RWPE2 (cell line): Measurements from ENCODE around the gene WBP2.

ENCODE experiments used
- ATAC-seq: fragments of 200-7000 bp; cut with Tn5 transposase; 3 replicates; pipeline ENCODE4 v1.9.1; 2021; ENCODE audit warnings: low read depth
- DNase-seq: peaks from one replicate; pipeline ENCODE4 v3.0.0-alpha.2; 2020; ENCODE audit warnings: low spot score
- H3K27ac ChIP-seq: fragments of 450-650 bp; 2 replicates; pipeline ENCODE4 v1.5.1; 2017; ENCODE audit warnings: mild to moderate bottlenecking; ENCODE audit not compliant: poor library complexity, severe bottlenecking
- H3K27me3 ChIP-seq: fragments of 250-450 bp; sonication (Bioruptor Pico); 2 replicates; pipeline ENCODE4 v1.5.1; 2021; ENCODE audit warnings: mild to moderate bottlenecking, moderate library complexity; ENCODE audit not compliant: insufficient read depth, poor library complexity, severe bottlenecking
- H3K36me3 ChIP-seq: fragments of 250-450 bp; sonication (Bioruptor Pico); 2 replicates; pipeline ENCODE4 v1.5.1; 2020; ENCODE audit warnings: low read depth, mild to moderate bottlenecking, moderate library complexity
- H3K4me1 ChIP-seq: fragments of 250-450 bp; sonication (Bioruptor Pico); 2 replicates; pipeline ENCODE4 v1.5.1; 2021; ENCODE audit warnings: mild to moderate bottlenecking, moderate library complexity; ENCODE audit not compliant: insufficient read depth, poor library complexity, severe bottlenecking
- H3K4me3 ChIP-seq: fragments of 250-450 bp; sonication (Bioruptor Pico); 2 replicates; pipeline ENCODE4 v1.5.1; 2021; ENCODE audit warnings: mild to moderate bottlenecking, moderate library complexity; ENCODE audit not compliant: severe bottlenecking
- H3K9me3 ChIP-seq: fragments of 250-450 bp; sonication (Bioruptor Pico); 2 replicates; pipeline ENCODE4 v1.5.1; 2021; ENCODE audit warnings: mild to moderate bottlenecking, moderate library complexity; ENCODE audit not compliant: severe bottlenecking
- CTCF ChIP-seq: fragments of 450-650 bp; IDR thresholded peaks from one replicate; pipeline ENCODE4 v1.5.1; 2017; ENCODE audit warnings: mild to moderate bottlenecking, moderate library complexity; ENCODE audit not compliant: poor library complexity, severe bottlenecking

WBP2 gene

GRCh38 chr17:75878174-75878998 is 23.3 kb upstream of the WBP2 start, which contains the start of gene TRIM47:
TSS of gene TRIM47 (minus strand) at chr17:75878581. CDS start at chr17:75878548, 33 bp downstream.
- Histone ChIP-seq H3K4me3 (peak within 1 kb of the TSS; percentile 49), H3K27ac (peak within 1 kb of the TSS; percentile 96), H3K27me3 (no peaks in the 10 kb centered on the region), H3K9me3 (no peaks in the 10 kb centered on the region), H3K36me3 (peaks cover 18% of the 10 kb centered on the region), H3K4me1 (peaks cover 18% of the 10 kb centered on the region)
- peak; percentile 6 for TF ChIP-seq CTCF
- ATAC-seq (peak; percentile 35), DNase-seq (peak; percentile 74)

GRCh38 chr17:75877752-75878173 is 22.6 kb upstream of the WBP2 start:
- TF ChIP-seq CTCF, result peak; percentile 56
- Histone ChIP-seq H3K4me1 (peaks cover 23% of the 10 kb centered on the region), H3K27ac (peak overlapping the region; percentile 96), H3K36me3 (peaks cover 18% of the 10 kb centered on the region), H3K9me3 (no peaks in the 10 kb centered on the region), H3K27me3 (no peaks in the 10 kb centered on the region), H3K4me3 (peak overlapping the region; percentile 49)
- DNase-seq (peak; percentile 84), ATAC-seq (peak; percentile 50)

GRCh38 chr17:75876938-75877751 is 22.0 kb upstream of the WBP2 start:
- peak; percentile 93 for DNase-seq
- no peaks in the 10 kb centered on the region for H3K27me3 ChIP-seq
- H3K9me3 ChIP-seq, result no peaks in the 10 kb centered on the region
- peak; percentile 23 for ATAC-seq
- H3K36me3 ChIP-seq, result peaks cover 18% of the 10 kb centered on the region
- peak overlapping the region; percentile 96 for H3K27ac ChIP-seq
- TF ChIP-seq CTCF, result no peak
- H3K4me3 ChIP-seq, result peak overlapping the region; percentile 49
- H3K4me1 ChIP-seq, result peaks cover 29% of the 10 kb centered on the region

GRCh38 chr17:75876190-75876937 is 21.2 kb upstream of the WBP2 start:
- no peaks in the 10 kb centered on the region for H3K9me3 ChIP-seq
- ATAC-seq (peak; percentile 26), DNase-seq (peak; percentile 97)
- peak overlapping the region; percentile 96 for H3K27ac ChIP-seq
- peak overlapping the region; percentile 49 for H3K4me3 ChIP-seq
- peaks cover 18% of the 10 kb centered on the region for H3K36me3 ChIP-seq
- peak; percentile 6 for TF ChIP-seq CTCF
- H3K4me1 ChIP-seq, result peaks cover 30% of the 10 kb centered on the region
- H3K27me3 ChIP-seq, result no peaks in the 10 kb centered on the region
